GM10248 (cell line): ENCODE data around the gene SMYD3.

ENCODE experiments used
- CTCF ChIA-PET: fragments of 300-600 bp; sonication (Branson Sonifier 250); formaldehyde crosslinking; extraction: SDS; loops from one replicate; lab custom pipeline; 2021; ENCODE audit warnings: antibody characterized with exemption; lab: Yijun Ruan, JAX
- POLR2A ChIA-PET: fragments of 350-650 bp; sonication (Branson Sonifier 250); formaldehyde crosslinking; extraction: SDS; loops from one replicate; lab custom pipeline; 2020; ENCODE audit warnings: antibody characterized with exemption; lab: Yijun Ruan, JAX
- DNase-seq: peaks from one replicate; pipeline ENCODE4 v3.0.0; 2012; ENCODE audit errors: extremely low spot score
- TF ChIP-seq, protein P1 (sequence below): IDR thresholded peaks from 2 replicates; pipeline ENCODE4 v1.5.1; 2012; ENCODE audit warnings: mild to moderate bottlenecking, low read depth; ENCODE audit errors: extremely low read depth, missing control alignments, control extremely low read depth

SMYD3 gene

DNA sequence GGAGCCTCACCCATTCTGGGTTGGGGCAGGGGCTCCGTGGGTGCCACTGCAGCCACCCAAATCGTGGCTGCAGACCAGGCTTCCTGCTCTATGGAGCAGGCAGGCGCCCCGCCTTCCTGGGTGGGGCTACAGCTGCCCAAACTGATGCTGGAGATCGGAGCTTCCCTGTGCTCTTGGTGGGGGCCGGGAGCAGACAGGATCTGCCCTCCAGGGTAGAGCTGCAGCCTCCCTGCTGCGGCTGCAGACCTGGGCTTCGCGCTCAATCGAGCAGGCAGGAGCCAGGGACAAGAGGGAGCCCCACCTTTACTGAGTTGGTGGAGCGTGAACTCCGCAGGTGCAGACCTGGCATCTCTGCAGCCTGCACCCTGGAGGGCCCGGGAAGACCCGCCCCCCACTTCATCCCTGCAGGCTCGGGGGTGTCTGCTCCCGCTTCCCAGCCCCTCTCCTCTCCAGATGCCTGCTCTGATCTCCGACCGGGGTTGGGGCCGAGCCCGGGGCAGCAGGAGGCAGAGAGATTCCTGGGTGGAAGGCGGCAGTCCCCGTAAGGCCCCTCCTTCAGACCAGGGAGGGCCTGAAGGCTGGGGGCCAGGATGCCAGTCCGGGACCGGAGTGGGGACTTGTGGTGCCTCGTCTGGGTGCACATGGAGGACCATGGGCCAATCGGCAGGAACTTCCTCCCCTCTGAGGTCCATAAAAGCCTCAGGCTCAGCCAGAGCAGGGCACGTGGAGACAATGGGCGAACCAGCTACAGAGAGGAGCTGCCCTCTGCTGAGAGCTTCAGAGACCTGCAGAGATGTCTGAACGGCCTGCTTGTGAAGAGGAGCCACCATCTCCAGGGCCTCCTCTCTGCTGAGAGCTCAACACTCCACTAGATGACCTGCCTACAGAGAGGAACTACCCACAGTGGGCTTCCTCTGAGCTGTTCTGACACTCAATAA is 359.3 kb downstream of the SMYD3 start:
- TF ChIP-seq, protein P1, sequence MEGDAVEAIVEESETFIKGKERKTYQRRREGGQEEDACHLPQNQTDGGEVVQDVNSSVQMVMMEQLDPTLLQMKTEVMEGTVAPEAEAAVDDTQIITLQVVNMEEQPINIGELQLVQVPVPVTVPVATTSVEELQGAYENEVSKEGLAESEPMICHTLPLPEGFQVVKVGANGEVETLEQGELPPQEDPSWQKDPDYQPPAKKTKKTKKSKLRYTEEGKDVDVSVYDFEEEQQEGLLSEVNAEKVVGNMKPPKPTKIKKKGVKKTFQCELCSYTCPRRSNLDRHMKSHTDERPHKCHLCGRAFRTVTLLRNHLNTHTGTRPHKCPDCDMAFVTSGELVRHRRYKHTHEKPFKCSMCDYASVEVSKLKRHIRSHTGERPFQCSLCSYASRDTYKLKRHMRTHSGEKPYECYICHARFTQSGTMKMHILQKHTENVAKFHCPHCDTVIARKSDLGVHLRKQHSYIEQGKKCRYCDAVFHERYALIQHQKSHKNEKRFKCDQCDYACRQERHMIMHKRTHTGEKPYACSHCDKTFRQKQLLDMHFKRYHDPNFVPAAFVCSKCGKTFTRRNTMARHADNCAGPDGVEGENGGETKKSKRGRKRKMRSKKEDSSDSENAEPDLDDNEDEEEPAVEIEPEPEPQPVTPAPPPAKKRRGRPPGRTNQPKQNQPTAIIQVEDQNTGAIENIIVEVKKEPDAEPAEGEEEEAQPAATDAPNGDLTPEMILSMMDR: no peak
- no peak for DNase-seq
- ChIA-PET POLR2A (interaction anchor here (0.5 kb wide), 1 partner anchor 1605 kb away, joined by 3 read pairs; no protein-coding TSS in a partner anchor), CTCF (interaction anchor here (1.1 kb wide), 2 partner anchors 10 to 13 kb away, joined by 3 read pairs; no protein-coding TSS in a partner anchor)

DNA sequence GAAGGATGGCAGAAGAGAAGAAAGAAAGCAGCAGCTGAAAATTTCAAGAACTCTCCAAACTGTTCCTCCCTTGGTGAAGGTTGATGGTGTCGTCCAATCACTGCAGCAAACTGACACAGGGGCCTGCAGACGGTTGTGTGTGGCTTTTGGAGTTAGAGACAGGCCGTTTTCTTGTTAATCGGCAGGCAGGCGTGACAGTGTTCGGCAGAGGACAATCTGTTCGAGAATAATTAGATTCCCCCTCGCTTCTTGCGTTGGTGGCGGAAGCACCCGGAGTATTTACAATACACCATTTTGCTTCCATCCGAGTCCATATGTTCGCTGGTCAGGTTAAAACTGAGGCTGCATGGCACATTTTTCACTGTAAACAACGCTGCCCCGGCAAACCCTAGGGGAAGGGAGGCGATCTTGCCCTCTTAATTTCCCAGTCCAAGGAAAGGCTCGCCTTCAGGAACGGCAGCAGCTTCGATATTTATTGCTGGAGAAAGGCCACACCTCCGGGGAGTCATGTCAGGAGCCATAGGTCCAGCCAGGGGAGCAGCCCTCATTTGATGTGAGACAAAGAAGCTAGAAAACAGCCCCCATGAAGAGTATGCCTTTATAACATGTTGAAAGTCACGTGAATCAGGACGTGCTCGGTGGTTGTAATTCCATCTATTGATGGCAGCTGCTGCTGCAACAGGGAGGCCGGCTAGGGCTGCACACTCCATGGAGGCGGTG is 360.1 kb downstream of the SMYD3 start:
- ChIA-PET CTCF (no interaction called here), POLR2A (no interaction called here)
- TF ChIP-seq, protein P1: no peak
- DNase-seq: no peak

DNA sequence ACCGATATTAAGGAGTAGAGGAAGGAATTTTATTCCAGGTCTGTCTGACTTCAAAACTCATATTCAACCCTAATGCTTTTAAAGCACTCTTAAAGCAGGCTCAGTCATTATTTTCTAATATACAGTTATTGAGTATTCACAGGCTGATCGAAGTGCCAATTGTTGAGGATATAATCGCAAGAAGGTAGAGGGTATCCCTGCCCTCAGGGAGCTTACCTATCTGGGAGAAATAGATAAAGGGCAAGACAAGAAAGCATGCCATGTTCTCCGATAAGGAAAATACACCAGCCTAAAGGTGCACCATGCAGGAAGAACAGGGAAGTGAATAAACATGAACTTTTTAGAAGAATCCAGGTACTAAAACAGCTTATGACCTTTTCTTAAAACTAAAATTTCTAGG is 361.2 kb downstream of the SMYD3 start:
- POLR2A ChIA-PET: no interaction called here

DNA sequence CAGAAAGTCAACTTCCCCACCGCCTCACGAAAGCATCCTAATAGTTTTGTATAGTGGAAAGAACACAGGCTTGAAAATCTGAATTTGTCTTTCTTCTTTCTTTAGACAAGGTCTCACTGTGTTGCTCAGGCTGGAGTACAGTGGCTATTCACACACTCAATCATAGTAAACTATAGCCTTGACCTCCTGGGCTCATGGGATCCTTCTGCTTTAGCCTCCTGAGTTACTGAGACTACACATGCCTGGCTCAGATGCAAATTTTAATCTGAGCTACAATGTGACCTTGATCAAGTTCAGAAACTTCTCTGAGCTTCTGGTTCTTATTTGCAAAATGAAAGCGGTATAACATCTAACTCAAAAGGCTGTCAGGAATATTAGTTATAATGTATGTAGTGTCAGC is 362.1 kb downstream of the SMYD3 start:
- TF ChIP-seq, protein P1: no peak
- ChIA-PET POLR2A (no interaction called here), CTCF (interaction anchor here (1.3 to 4.7 kb wide), 4 partner anchors 10 to 135 kb away, joined by 3 to 29 read pairs (median 10); no protein-coding TSS in a partner anchor)

More for the DNA sequence above, 361.2 kb downstream of the SMYD3 start:
- no peak for DNase-seq
- TF ChIP-seq, protein P1: no peak
- CTCF ChIA-PET: interaction anchor here (2.6 to 4.7 kb wide), 2 partner anchors 10 to 11 kb away, joined by 15 to 29 read pairs; no protein-coding TSS in a partner anchor

DNA sequence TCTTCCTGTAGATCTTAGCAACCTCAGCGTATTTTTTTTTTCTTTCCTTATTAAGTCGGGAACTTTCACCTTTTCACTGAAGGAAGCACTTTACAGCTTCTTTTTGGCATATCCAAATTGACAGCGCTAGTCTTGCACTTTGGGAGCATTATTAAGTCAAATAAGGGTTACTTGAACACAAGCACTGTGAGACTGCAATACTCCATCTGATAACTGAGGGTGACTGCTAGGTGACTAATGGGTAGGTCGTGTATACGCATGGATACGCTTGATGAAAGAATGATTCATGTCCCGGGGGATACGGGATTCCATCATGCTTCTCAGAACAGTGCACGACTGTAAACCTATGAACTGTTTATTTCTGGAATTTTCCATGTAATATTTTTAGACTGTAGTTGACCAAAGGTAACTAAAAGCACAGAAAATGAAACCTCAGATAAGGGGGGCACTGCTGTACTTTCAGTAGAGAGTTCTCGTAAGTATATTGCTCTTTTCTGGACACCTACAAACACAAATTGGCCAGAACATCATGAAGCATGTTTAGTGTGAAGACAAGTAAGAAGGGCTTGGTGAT is 364.7 kb downstream of the SMYD3 start:
- DNase-seq: no peak
- POLR2A ChIA-PET: no interaction called here
- CTCF ChIA-PET: interaction anchor here (0.8 to 4.7 kb wide), 2 partner anchors 10 to 14 kb away, joined by 3 to 29 read pairs; no protein-coding TSS in a partner anchor
- TF ChIP-seq, protein P1: no peak

More for the DNA sequence above, 362.1 kb downstream of the SMYD3 start:
- DNase-seq: no peak

DNA sequence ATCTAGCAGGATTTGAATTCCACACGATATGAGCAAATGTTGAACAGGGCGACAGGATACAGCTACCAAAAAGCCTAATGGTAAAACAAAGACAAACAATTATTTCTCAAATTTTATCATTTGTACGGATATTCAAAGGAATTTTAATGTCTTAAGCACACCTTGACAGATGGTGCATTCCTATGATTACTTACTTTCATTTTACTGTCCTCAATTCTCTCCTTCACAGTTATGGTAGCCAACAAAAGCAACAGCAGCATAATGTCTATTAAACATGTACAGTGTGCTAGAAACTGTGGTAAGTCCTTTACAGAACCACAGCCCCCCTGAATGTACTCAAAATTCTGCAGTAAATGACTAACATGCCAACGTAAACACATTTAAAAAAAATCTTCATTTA is 365.8 kb downstream of the SMYD3 start:
- ChIA-PET CTCF (interaction anchor here (1.0 kb wide), 1 partner anchor 13 kb away, joined by 3 read pairs; no protein-coding TSS in a partner anchor), POLR2A (no interaction called here)
- DNase-seq: no peak
- TF ChIP-seq, protein P1: no peak
